CD4-positive, alpha-beta T cell treated with Interleukin-15 for 4 hours (primary cell): ENCODE data around the gene CD1E.
"Not testable (repeated sequence)": the region's sequence is repeated elsewhere in the genome, so short reads cannot be mapped to it uniquely, and the experiment has no call there.

Experiments used
- DNase-seq: peaks from one replicate; pipeline ENCODE4 v3.0.0-alpha.2; 2020; ENCODE audit warnings: low spot score

The CD1E gene

GRCh38 chr1:158353303-158354075 lies at the start of gene CD1E:
Gene CD1E, plus strand, starts transcription at chr1:158353894. Its CDS starts 95 bp downstream, at chr1:158353989.
- DNase-seq: no peak

GRCh38 chr1:158310623-158311022 lies 43.1 kb upstream of the CD1E start:
- no peak for DNase-seq

- DNase-seq: no peak
Observed at GRCh38 chr1:158311066-158311465, 42.6 kb upstream of the CD1E start.

DNA sequence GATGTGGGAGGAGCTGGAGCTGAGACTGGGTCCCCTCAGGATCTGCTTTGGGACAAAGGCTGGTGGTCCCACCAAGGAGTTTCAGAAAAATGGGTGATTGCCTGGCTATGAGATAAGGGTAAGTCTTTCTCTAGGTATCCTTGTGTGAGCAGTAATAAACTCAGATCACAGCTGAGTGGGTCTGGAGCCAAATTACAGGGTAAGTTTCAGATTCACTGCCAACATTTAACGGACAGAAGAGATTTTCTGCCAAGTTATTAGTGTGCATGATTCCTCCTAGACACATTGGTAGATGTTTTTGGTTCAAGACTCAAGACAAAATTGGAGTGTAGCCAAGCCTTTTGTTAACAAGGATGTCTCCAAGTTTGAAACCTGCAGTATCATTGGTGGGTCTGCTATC lies 29.8 kb upstream of the CD1E start:
- no peak for DNase-seq

DNA sequence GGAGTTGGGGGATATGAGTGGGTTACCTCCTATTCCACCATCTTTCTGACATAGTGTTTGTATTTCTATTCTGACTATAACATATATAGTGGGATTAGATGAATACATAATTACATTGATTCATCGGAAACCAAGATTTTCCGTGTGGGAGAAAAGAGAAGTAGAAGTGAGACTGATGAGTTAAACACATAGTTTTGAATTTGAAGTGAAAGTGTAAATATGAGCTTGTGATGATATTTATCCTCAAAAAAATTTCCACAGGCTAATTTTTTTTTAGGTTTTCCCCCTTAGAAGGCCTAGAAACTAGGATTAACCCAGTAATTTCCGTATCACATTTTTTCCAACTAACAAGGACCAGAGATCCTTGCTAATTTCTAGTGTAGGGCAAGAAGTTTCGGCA lies 29.3 kb upstream of the CD1E start:
- DNase-seq: no peak

DNA sequence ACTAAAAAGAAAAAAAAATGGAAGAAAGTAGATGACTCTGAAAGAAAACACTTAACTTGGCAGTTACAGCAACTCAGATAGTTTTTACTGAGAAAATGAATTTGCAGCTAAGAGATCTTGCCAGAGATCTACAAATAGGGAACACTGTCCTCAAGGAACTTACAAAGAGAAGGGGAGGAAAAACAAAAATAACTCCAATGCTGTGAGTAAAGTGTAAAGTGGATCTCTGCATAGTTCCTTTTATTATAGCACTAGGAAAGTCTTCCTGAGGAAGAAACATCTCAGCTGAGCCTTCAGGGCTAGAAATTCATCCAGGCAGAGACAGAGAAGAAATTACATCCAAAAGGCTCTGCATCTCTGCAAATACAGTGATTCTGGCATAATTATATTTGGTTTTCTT lies 26.2 kb upstream of the CD1E start:
- no peak for DNase-seq

DNA sequence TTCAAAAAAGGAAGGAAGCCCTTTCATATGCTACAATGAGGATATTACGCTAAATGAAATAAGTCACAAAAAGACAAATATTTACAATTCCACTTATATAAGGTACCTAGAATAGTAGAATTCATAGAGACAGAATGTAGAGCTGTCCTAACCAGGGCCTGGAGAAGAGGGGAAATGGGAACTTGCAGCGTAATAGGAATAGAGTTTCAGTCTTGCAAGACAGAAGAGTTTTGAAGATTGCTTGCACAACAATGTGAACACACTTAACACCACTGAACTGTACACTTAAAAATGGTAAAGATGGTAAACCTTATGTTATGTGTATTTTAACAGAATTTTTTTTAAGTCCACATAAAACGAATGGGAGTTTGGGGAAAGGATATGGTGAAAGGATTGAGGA lies 25.3 kb upstream of the CD1E start:
- DNase-seq: no peak

GRCh38 chr1:158329300-158329699 lies 24.4 kb upstream of the CD1E start:
- no peak for DNase-seq

GRCh38 chr1:158329733-158330132 lies 24.0 kb upstream of the CD1E start:
- DNase-seq: no peak

GRCh38 chr1:158330391-158331105 lies 23.1 kb upstream of the CD1E start:
- no peak for DNase-seq

GRCh38 chr1:158331106-158331425 lies 22.6 kb upstream of the CD1E start:
- no peak for DNase-seq

DNA sequence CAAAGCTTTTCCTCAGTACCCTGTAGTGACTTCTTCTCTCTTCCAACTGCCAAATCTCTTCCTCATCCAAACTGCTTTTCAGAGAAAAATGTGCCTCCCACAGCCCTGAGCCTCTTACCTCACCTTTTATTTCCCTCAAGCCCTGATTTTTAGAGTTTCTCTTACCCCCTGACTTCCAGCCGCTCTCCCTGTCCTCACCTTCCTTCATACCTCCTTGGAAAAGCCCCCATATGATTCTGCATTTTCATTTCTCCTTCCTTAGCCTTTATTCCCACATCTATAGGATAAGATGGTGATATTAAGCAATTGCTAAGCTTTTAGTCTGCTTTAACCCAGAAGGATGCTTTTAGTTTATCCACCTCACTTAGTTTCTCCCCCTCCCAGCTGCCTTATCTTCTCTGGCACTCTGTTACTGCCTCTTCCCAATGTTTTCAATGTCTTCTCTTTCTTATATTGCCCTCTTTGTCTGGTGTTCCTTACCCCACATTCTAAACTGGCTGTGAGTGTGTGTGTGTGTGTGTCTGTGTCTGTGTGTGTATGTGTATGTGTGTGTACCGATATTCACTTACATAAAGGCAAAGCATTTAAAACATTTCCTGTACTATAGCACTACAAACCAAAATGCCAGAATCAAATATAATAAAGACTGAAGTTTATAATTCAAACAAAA lies 22.1 kb upstream of the CD1E start, which contains the start of gene CD1B:
Gene CD1B, minus strand, starts transcription at position 51 of the 670 bp plus-strand sequence. CDS start 108 bp downstream, outside the sequence.
- DNase-seq: no peak

- DNase-seq: no peak
Observed at GRCh38 chr1:158333405-158334155, 20.1 kb upstream of the CD1E start.

DNA sequence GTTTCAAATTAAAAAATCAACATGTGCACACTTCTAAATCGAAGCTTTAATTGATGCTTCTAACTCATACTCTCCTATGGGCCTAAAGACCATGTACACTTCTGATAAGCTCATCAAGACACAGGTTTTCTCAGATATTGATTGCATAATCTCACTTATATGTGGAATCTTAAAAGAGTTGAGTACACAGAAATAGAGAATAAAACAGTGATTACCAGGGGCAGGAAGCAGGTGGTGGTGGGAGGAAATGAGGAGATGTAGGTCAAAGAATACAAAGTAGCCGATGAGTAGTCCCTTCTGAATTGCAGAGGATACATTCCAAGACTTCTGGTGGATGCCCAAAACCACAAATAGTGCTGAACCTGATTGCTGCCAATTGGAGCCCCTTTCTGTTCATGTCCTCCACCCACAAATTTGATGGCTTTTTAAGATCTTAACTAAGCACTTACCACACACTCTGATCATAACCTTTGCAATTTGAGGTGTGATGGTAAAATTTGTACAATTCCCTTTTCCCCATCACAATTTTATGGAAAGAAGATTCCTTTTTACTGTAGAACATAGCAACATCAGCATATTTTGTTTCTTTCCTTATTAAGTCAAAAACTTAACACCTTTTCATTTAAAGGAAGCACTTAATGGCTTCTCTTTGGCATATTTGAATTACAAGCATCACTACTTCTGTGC lies 19.0 kb upstream of the CD1E start:
- no peak for DNase-seq

DNA sequence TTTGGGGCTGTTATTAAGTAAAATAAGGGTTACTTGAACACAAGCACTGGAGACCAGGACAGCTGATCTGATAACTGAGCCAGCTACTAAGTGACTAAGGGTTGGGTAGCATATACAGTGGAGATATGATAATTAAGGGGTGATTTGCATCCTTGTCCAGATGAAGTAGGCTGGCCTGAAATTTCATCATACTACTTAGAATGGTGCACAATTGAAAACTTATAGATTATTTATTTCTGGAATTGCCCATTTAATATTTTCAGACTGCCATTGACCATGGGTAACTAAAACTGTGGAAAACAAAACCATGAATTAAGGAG lies 18.5 kb upstream of the CD1E start:
- DNase-seq: no peak

GRCh38 chr1:158336413-158336812 lies 17.3 kb upstream of the CD1E start:
- not testable (repeated sequence) for DNase-seq

- DNase-seq: not testable (repeated sequence)
Observed at GRCh38 chr1:158348946-158349345, 4.7 kb upstream of the CD1E start.

DNA sequence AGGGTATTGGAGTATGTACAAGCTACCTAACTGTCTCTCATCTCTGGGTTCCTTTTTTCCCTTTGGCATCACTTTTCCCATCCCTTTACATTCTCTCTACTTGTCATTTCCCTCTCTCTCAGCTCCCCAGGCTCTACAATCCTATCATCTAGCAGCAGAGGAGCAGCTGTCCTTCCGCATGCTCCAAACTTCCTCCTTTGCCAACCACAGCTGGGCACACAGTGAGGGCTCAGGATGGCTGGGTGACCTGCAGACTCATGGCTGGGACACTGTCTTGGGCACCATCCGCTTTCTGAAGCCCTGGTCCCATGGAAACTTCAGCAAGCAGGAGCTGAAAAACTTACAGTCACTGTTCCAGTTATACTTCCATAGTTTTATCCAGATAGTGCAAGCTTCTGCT lies 561 bp downstream of the CD1E start:
- DNase-seq: no peak

- no peak for DNase-seq
Observed at GRCh38 chr1:158355773-158356285, 2.1 kb downstream of the CD1E start.

DNA sequence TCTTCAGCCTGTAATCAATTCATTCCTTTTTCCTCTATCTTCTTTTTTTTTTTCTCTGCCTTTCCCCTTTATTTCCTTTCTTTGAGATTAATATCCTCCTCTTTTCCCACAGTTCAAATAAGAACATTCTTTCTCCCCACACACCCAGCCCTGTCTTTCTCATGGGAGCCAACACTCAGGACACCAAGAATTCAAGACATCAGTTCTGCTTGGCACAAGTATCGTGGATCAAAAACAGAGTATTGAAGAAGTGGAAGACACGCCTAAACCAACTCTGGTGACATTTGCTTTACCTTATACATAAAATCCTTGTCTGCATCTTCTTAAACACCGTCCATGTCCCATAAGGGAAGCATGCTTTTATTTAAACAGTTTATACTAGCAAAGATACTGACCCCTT lies 2.9 kb downstream of the CD1E start:
- no peak for DNase-seq

GRCh38 chr1:158357441-158357840 lies 3.7 kb downstream of the CD1E start:
- DNase-seq: no peak

GRCh38 chr1:158362482-158362881 lies 8.8 kb downstream of the CD1E start:
- no peak for DNase-seq
